Ectodermal cell (in vitro differentiated cells): ENCODE results near the gene FRY.

Source experiments
- H3K27ac ChIP-seq: 2 replicates; pipeline ENCODE4 v1.7.0; 2013; ENCODE audit warnings: mild to moderate bottlenecking, low read depth, low read length; ENCODE audit not compliant: insufficient read depth, poor library complexity, severe bottlenecking
- H3K27me3 ChIP-seq: 2 replicates; pipeline ENCODE4 v1.7.0; 2013; ENCODE audit warnings: mild to moderate bottlenecking, low read length; ENCODE audit not compliant: insufficient read depth, control insufficient read depth, poor library complexity, severe bottlenecking
- H3K36me3 ChIP-seq: one replicate; pipeline ENCODE4 v1.7.0; 2013; ENCODE audit warnings: low read length; ENCODE audit not compliant: control insufficient read depth, insufficient read depth
- H3K4me1 ChIP-seq: one replicate; pipeline ENCODE4 v1.7.0; 2013; ENCODE audit warnings: low read length; ENCODE audit not compliant: control insufficient read depth, insufficient read depth
- H3K4me3 ChIP-seq: 2 replicates; pipeline ENCODE4 v1.7.0; 2013; ENCODE audit warnings: low read depth, low read length, control low read depth; ENCODE audit not compliant: insufficient read depth
- H3K9me3 ChIP-seq: 2 replicates; pipeline ENCODE4 v1.7.0; 2013; ENCODE audit warnings: mild to moderate bottlenecking, low read length, moderate library complexity; ENCODE audit not compliant: control insufficient read depth
- WGBS, 2 experiments: methylation state at CpG; one replicate each; pipeline ENCODE4 v1.1.7; 2013; ENCODE audit warnings: missing lambda C conversion rate in 2 of 2; 5-methylcytosine and 5-hydroxymethylcytosine counted together

The FRY gene

DNA sequence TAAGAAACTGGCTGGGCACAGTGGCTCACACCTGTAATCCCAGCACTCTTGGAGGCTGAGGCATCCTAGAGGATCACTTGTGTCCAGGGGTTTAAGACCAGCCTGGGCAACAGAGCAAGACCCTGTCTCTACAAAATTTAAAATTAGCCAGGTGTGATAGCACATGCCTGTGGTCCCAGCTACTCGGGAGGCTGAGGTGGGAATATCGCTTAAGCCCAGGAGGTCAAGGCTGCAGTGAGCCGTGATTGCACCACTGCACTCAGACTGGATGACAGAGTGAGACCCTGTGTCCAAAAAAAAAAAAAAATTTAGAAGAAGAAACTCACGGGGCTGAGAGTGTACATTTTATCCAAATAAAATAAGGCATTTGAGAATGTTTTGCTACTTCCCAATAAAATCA, 224.7 kb downstream of the FRY start:
- no peaks in the 10 kb centered on the region for H3K27me3 ChIP-seq
- H3K36me3 ChIP-seq: no peaks in the 10 kb centered on the region
- H3K4me3 ChIP-seq: no peak overlapping the region
- no peaks in the 10 kb centered on the region for H3K4me1 ChIP-seq
- WGBS, 2 experiments: 91 to 95% methylated on average over 3 of the region's 4 CpGs
- H3K9me3 ChIP-seq: no peaks in the 10 kb centered on the region
- H3K27ac ChIP-seq: no peak overlapping the region

DNA sequence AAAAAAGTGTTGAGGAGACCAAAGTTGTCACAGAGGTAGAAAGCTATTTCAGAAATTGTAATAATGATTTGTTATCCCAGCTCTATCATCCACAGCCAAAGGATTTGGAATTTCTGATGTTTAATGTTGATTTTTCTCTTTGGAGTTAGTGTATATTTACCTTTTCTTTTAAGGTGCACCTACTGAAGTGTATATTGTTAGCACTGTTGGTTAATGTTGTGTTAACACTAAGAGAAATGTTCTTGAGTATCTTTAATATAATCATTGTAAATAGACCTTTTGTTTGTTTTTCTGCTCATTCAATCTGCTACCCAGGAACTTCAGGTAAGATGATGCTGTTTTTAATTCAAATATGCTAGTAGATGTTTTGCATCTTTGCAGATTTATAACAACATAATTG, 226.1 kb downstream of the FRY start:
- H3K4me1 ChIP-seq: no peaks in the 10 kb centered on the region

DNA sequence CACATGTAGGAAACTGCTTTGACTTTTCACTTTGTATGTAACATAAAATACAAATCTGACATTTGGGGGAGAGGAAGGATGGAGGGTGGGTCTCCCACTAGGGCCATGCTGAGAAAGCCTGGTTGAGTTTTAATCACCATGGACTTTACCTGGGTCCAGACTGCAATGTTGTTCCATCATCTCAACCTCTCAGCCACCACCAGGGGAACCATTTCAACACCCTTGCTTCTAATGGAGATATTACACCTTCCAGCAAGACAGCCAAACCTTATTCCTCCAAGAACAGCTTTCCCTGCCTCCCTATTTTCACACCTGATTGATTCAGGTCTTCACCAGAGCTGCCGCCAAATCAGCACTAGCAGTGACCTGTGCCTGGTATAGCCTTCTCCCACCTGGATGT, 227.5 kb downstream of the FRY start:
- 91 to 96% methylated on average over 1 of the region's 1 CpG for WGBS, 2 experiments
- H3K27me3 ChIP-seq: no peaks in the 10 kb centered on the region
- no peaks in the 10 kb centered on the region for H3K4me1 ChIP-seq
- H3K9me3 ChIP-seq: no peaks in the 10 kb centered on the region
- no peak overlapping the region for H3K27ac ChIP-seq
- no peak overlapping the region for H3K4me3 ChIP-seq
- H3K36me3 ChIP-seq: no peaks in the 10 kb centered on the region

More for the DNA sequence above, 226.1 kb downstream of the FRY start:
- no peak overlapping the region for H3K27ac ChIP-seq
- no peaks in the 10 kb centered on the region for H3K27me3 ChIP-seq
- H3K4me3 ChIP-seq: no peak overlapping the region
- no peaks in the 10 kb centered on the region for H3K36me3 ChIP-seq
- no peaks in the 10 kb centered on the region for H3K9me3 ChIP-seq

DNA sequence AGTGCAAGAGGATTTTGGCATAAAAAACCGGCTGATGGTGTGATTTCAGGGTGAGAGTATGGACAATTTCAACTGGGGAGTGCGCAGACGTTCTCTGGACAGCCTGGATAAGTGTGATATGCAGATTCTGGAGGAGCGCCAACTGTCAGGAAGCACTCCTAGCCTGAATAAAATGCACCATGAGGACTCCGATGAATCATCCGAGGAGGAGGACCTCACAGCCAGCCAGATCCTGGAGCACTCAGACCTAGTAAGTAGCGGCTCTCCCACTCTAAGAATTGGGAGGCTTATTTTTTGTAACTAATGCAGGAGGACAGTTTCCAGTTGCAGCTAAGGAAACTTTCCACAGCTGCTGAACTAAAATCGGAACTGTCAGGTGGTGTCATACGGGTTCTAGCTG, 230.0 kb downstream of the FRY start:
- Histone ChIP-seq H3K27me3 (no peaks in the 10 kb centered on the region), H3K27ac (no peak overlapping the region), H3K36me3 (no peaks in the 10 kb centered on the region), H3K9me3 (no peaks in the 10 kb centered on the region), H3K4me3 (no peak overlapping the region), H3K4me1 (no peaks in the 10 kb centered on the region)
- WGBS, 2 experiments: 94% methylated on average over 9 of the region's 9 CpGs

DNA sequence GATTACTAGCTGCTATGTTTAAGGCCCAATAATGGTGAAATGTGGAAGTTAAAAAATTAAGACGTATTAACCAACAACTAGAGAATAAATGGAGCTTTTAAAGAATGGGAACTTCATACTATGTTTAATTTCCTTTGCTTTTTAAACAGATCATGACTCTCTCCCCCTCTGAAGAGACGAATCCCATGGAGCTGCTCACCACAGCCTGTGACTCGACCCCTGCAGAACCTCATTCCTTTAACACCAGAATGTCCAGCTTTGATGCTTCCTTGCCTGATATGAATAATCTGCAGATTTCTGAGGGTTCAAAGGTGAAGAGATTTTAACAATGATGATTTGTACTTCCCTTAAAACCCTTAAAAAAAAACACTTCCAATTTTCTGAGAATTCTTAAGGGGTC, 230.6 kb downstream of the FRY start:
- Histone ChIP-seq H3K4me3 (no peak overlapping the region), H3K4me1 (no peaks in the 10 kb centered on the region), H3K36me3 (no peaks in the 10 kb centered on the region), H3K27me3 (no peaks in the 10 kb centered on the region), H3K27ac (no peak overlapping the region), H3K9me3 (no peaks in the 10 kb centered on the region)
- WGBS, 2 experiments: 80 to 92% methylated on average over 3 of the region's 3 CpGs

DNA sequence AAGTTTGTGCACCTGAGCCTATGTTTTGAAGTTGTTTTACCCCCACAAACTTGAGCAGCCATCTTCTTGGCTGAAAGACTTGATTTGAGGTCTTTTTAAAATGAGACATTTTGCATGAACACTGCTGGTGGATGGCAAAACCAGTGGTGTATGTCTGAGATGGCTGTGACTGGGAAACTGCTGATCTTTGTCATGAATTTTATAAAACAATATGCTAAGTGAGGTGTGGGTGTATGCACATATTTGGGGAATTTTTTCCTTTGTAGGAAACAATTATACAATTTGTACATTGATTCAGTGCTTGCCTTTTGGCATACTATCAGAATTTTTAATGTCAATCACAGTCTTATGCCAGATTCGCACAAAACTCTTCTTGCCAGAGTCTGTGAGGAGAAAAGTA, 231.0 kb downstream of the FRY start:
- Histone ChIP-seq H3K9me3 (no peaks in the 10 kb centered on the region), H3K27ac (no peak overlapping the region), H3K4me3 (no peak overlapping the region), H3K4me1 (no peaks in the 10 kb centered on the region), H3K36me3 (no peaks in the 10 kb centered on the region), H3K27me3 (no peaks in the 10 kb centered on the region)
- no CpG with 5 or more reads among the region's 1 CpG for WGBS, 2 experiments

DNA sequence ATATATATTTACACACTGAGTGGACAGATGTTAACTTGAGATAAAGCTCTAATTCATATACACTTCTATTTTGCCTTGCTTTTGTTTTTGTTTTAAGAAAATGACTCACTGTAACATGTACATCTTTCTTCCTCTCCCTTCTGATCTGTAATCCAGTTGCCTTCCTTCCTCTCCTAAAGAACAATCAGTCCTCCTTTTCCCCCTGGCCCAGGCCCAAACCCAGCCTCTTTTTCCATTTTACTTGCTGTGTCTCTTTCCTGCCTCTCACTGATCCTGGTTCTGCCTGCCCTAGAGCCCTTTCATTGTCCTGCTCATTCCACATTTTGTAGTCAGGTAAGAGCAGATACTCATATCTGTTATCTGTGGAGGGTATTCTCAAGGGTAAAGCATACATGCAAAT, 232.8 kb downstream of the FRY start:
- Histone ChIP-seq H3K4me1 (no peaks in the 10 kb centered on the region), H3K4me3 (no peak overlapping the region), H3K9me3 (no peaks in the 10 kb centered on the region), H3K36me3 (no peaks in the 10 kb centered on the region), H3K27ac (no peak overlapping the region), H3K27me3 (no peaks in the 10 kb centered on the region)

DNA sequence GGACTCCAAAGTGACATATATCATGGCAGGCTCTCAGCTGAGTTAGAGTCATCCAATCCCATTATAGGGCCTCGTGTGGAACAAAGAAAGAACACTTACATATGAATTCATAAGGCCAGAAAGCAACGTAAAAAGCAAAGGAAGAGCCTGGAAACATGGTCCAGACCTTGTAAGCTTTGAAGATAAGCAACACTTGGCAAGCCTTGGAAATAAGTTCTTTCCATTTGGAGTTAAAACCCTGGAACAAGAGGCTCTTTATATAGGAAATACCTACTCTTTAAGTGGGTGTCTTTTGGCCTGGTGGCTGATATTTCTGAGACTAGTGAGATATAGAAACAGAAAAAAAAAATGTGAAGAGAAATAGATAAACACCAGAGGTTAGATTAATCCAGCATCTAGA, 234.2 kb downstream of the FRY start:
- Histone ChIP-seq H3K27ac (no peak overlapping the region), H3K36me3 (no peaks in the 10 kb centered on the region), H3K27me3 (no peaks in the 10 kb centered on the region), H3K9me3 (no peaks in the 10 kb centered on the region), H3K4me3 (no peak overlapping the region), H3K4me1 (no peaks in the 10 kb centered on the region)
- 89 to 92% methylated on average over 2 of the region's 2 CpGs for WGBS, 2 experiments

DNA sequence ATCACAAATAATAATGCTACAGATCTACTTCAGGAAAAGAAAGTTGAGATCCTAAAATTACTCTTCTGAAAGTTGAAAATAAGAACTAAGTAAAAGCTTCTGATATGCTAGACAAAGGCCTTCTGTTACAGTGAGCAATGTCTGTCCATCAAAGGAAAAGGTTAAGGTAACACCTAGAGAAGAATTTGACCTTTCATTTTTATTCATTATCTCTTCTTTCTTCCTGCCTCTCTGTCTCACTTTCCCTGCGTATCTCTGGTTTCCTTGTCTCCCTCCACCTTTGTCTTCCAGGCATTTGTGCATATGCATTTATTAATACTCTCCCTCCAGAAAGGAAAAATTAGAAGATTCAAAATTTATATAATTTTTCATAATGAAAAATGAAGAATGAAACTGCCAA, 234.6 kb downstream of the FRY start:
- Histone ChIP-seq H3K27me3 (no peaks in the 10 kb centered on the region), H3K4me3 (no peak overlapping the region), H3K27ac (no peak overlapping the region), H3K4me1 (no peaks in the 10 kb centered on the region), H3K9me3 (no peaks in the 10 kb centered on the region), H3K36me3 (no peaks in the 10 kb centered on the region)
- 100% methylated on average over 1 of the region's 1 CpG for WGBS, 2 experiments

DNA sequence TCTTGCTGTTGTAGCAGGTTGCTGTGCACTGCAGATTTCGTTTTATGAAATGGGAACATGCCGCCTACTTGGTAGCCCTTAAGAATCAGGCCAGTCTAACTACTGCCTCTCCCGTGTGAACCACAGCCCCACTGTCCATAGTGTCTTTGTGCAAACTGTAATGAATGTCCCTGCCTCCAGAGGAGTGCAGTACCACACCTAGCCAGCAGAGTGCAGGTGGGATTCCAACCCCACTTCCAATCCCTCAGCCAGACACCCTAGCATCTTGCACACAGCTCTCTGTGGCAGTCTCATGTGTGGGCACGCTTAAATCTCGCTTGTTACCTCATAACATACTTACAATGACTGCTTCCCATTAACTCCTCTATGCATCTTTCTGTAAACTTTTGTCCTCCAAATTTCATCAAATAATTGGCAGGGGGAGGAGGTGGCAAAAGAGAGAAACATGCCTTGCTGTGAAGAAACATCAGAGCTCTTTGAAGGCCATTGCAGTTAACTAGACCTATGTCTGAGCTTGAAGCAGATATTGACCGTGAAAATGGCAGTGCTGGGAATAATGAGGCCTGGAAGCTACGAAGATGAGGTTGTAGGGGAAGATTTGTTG, 236.4 kb downstream of the FRY start:
- 86% methylated on average over 6 to 7 of the region's 7 CpGs for WGBS, 2 experiments
- H3K4me1 ChIP-seq: no peaks in the 10 kb centered on the region
- H3K27me3 ChIP-seq: no peaks in the 10 kb centered on the region
- no peak overlapping the region for H3K4me3 ChIP-seq
- no peaks in the 10 kb centered on the region for H3K36me3 ChIP-seq
- no peaks in the 10 kb centered on the region for H3K9me3 ChIP-seq
- H3K27ac ChIP-seq: no peak overlapping the region

DNA sequence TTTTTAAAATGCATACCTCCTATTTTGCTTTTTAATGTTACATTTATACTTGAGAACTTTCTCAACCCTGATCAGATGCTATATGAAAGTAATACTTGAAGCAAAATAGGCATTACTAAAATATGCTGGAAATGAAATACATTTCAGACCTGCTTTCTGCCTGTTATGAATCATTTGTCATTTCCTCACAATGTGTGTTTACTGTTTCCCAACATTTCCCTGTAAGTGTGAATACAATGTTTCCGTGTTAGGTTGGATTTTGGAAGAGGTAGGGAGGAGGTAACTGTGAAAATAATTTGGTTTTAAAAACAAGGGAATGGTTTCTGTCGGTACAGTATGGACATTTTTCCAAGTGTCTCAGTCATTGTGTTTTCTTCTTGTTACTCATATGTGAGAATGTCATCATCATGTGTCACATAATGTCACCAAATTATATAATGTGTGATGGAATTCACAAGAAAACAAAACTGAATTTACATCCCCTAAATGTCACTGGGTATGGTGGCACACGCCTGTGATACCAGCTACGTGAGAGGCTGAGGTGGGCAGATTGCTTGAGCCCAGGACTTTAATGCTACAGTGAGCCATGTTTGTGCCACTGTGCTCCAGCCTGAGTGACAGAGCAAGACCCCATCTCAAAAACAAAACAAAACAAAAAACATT, 240.6 kb downstream of the FRY start:
- 90 to 98% methylated on average over 4 of the region's 4 CpGs for WGBS, 2 experiments
- Histone ChIP-seq H3K36me3 (peaks cover 3% of the 10 kb centered on the region), H3K9me3 (no peaks in the 10 kb centered on the region), H3K4me3 (no peak overlapping the region), H3K27ac (no peak overlapping the region), H3K27me3 (no peaks in the 10 kb centered on the region), H3K4me1 (no peaks in the 10 kb centered on the region)
